Liver (tissue), 9 donors: ENCODE results near the gene ZNF655. TPM values are rescaled to one million over a fixed set of nuclear protein-coding genes. Genes with fewer than 3 reads are reported as not detected.
"Not testable (repeated sequence)": the region's sequence is repeated elsewhere in the genome, so short reads cannot be mapped to it uniquely, and the experiment has no call there.

Experiments used
- DNase-seq: peaks from one replicate; pipeline ENCODE4 v3.0.0-alpha.2; 2017; ENCODE audit warnings: low spot score
- H3K27ac ChIP-seq, 2 donors: one replicate each; pipeline ENCODE4 v1.7.0; 2013; ENCODE audit warnings: inconsistent platforms in 2 of 2, low read length in 2 of 2, control low read depth in 1 of 2, low read depth in 1 of 2, mild to moderate bottlenecking in 1 of 2
- H3K27me3 ChIP-seq, 4 donors: one replicate each; pipeline versions ENCODE4 v1.6.1 to v1.7.0; 2013; ENCODE audit warnings: low read length in 3 of 4, inconsistent platforms in 1 of 4, mild to moderate bottlenecking in 1 of 4, moderate library complexity in 1 of 4; ENCODE audit not compliant: control insufficient read depth in 4 of 4, insufficient read depth in 4 of 4
- H3K36me3 ChIP-seq, 4 donors: one replicate each; pipeline versions ENCODE4 v1.6.1 to v1.7.0; 2013; ENCODE audit warnings: low read length in 3 of 4, mild to moderate bottlenecking in 3 of 4, low read depth in 1 of 4, moderate library complexity in 1 of 4; ENCODE audit not compliant: control insufficient read depth in 4 of 4, insufficient read depth in 3 of 4
- H3K4me1 ChIP-seq, 4 donors: one replicate each; pipeline versions ENCODE4 v1.6.1 to v1.7.0; 2013; ENCODE audit warnings: low read length in 3 of 4, mild to moderate bottlenecking in 3 of 4, moderate library complexity in 1 of 4; ENCODE audit not compliant: control insufficient read depth in 4 of 4, insufficient read depth in 4 of 4
- H3K4me3 ChIP-seq, 3 donors: one replicate each; pipeline versions ENCODE4 v1.6.1 to v1.7.0; 2013; ENCODE audit warnings: low read length in 3 of 3, control low read depth in 1 of 3, low read depth in 1 of 3, mild to moderate bottlenecking in 1 of 3
- H3K9ac ChIP-seq, 2 donors: one replicate each; pipeline ENCODE4 v1.7.0; 2013; ENCODE audit warnings: low read length in 2 of 2, mild to moderate bottlenecking in 2 of 2, moderate library complexity in 2 of 2, control low read depth in 1 of 2, low read depth in 1 of 2
- H3K9me3 ChIP-seq, 4 donors: one replicate each; pipeline versions ENCODE4 v1.6.1 to v1.7.0; 2013; ENCODE audit warnings: low read length in 3 of 4; ENCODE audit not compliant: control insufficient read depth in 4 of 4
- FOXA1 ChIP-seq: IDR thresholded peaks from 2 replicates; pipeline ENCODE4 v1.6.1; 2016; ENCODE audit warnings: antibody characterized with exemption
- GABPA ChIP-seq, 2 donors: IDR thresholded peaks in 1 of 2; conservative IDR thresholded peaks in 1 of 2; 2 replicates each; pipeline ENCODE4 v1.6.1; 2016; ENCODE audit warnings: antibody characterized with exemption in 2 of 2, mild to moderate bottlenecking in 1 of 2, moderate library complexity in 1 of 2
- HNF4A ChIP-seq, 2 donors: conservative IDR thresholded peaks; 2 replicates each; pipeline ENCODE4 v1.6.1; 2016; ENCODE audit warnings: antibody characterized with exemption in 2 of 2, mild to moderate bottlenecking in 2 of 2
- RAD21 ChIP-seq, 2 donors: IDR thresholded peaks; 2 replicates each; pipeline ENCODE4 v1.6.1; 2016; ENCODE audit warnings: antibody characterized with exemption in 2 of 2, mild to moderate bottlenecking in 2 of 2
- YY1 ChIP-seq: IDR thresholded peaks from 2 replicates; pipeline ENCODE4 v1.6.1; 2016; ENCODE audit warnings: antibody characterized with exemption, mild to moderate bottlenecking
- WGBS: extraction: QIAGEN DNeasy Blood & Tissue Kit; methylation state at CpG from one replicate; pipeline ENCODE4 v1.1.7; 2013; 5-methylcytosine and 5-hydroxymethylcytosine counted together
- polyA plus RNA-seq, 2 donors: library from polyadenylated mRNA; stranded (reverse) in 1 of 2; unstranded in 1 of 2; fragments of 200-250 nt in 1 of 2; fragments of >200 nt in 1 of 2; fragmentation: Nextera tagmentation in 1 of 2; extraction: Ambion mirVana in 1 of 2; gene quantifications; one replicate each; pipeline versions ENCODE4 v1.2.1 to v1.2.3, GENCODE V29; 2013 to 2015
- total RNA-seq, 2 donors: library from RNA; depleted of rRNA; stranded (reverse); fragments of >200 nt; gene quantifications; one replicate each; pipeline ENCODE4 v1.2.3, GENCODE V29; 2014
- TF ChIP-seq, protein P1 (sequence below): IDR thresholded peaks from 2 replicates; pipeline ENCODE4 v1.6.1; 2016; ENCODE audit warnings: antibody characterized with exemption, mild to moderate bottlenecking
- TF ChIP-seq, protein P2 (sequence below): IDR thresholded peaks from 2 replicates; pipeline ENCODE4 v1.6.1; 2016; ENCODE audit warnings: antibody characterized with exemption
- TF ChIP-seq, protein P3 (sequence below): IDR thresholded peaks from 2 replicates; pipeline ENCODE4 v1.6.1; 2016; ENCODE audit warnings: antibody characterized with exemption
- donor health status: healthy.
- donor health status: healthy.
- donor health status: healthy.
- donor health status: healthy.
- donor health status: healthy.

ZNF655 gene
- total and polyA plus RNA-seq, 4 donors = 15.9 to 59.7 (median 32.4) TPM

DNA sequence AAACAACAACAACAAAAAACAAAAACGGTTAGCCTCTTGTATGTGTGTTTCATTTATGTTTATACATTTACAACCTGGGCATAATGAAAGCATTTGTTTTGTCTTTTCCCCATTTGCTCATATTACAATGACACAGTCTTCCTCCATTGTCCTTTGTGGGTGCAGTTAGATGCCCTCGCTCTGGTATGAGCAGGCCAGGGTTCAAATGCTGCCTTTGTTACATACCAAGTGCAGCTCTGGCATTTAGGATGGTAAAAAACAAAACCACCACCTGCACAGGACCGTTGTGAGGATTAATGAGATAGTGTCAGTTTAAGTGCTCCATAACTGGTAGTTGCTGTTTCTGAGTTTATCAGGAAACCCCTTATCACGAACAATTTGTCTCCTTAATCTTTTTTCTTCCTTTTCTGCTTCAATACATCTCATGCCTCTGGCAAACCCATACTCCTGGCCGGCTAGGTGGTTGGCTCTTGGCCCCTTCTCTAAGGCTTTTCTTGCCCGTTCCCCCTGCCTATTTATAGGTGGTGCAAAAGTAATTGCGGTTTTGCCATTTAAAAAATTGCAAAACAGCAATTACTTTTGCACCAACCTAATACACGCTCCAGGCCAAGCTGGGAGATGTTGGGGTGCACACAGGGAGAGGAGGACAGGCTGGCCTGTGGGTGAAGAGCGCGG is 21.0 kb downstream of the ZNF655 start:
- Histone ChIP-seq H3K27ac (no peak overlapping the region), H3K9ac (no peak overlapping the region), H3K4me1 (peaks cover 0 to 12% (median 6%) of the 10 kb centered on the region in 4 donors), H3K9me3 (no peaks in the 10 kb centered on the region), H3K27me3 (no peaks in the 10 kb centered on the region), H3K36me3 (no peaks in the 10 kb centered on the region), H3K4me3 (peak overlapping the region in 1 of 3 donors; percentile 44)
- DNase-seq = no peak
- WGBS = 63% methylated on average over 10 of the region's 10 CpGs
- TF ChIP-seq FOXA1 = no peak
- TF ChIP-seq, protein P1, sequence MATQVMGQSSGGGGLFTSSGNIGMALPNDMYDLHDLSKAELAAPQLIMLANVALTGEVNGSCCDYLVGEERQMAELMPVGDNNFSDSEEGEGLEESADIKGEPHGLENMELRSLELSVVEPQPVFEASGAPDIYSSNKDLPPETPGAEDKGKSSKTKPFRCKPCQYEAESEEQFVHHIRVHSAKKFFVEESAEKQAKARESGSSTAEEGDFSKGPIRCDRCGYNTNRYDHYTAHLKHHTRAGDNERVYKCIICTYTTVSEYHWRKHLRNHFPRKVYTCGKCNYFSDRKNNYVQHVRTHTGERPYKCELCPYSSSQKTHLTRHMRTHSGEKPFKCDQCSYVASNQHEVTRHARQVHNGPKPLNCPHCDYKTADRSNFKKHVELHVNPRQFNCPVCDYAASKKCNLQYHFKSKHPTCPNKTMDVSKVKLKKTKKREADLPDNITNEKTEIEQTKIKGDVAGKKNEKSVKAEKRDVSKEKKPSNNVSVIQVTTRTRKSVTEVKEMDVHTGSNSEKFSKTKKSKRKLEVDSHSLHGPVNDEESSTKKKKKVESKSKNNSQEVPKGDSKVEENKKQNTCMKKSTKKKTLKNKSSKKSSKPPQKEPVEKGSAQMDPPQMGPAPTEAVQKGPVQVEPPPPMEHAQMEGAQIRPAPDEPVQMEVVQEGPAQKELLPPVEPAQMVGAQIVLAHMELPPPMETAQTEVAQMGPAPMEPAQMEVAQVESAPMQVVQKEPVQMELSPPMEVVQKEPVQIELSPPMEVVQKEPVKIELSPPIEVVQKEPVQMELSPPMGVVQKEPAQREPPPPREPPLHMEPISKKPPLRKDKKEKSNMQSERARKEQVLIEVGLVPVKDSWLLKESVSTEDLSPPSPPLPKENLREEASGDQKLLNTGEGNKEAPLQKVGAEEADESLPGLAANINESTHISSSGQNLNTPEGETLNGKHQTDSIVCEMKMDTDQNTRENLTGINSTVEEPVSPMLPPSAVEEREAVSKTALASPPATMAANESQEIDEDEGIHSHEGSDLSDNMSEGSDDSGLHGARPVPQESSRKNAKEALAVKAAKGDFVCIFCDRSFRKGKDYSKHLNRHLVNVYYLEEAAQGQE = no peak
- TF ChIP-seq, protein P2, sequence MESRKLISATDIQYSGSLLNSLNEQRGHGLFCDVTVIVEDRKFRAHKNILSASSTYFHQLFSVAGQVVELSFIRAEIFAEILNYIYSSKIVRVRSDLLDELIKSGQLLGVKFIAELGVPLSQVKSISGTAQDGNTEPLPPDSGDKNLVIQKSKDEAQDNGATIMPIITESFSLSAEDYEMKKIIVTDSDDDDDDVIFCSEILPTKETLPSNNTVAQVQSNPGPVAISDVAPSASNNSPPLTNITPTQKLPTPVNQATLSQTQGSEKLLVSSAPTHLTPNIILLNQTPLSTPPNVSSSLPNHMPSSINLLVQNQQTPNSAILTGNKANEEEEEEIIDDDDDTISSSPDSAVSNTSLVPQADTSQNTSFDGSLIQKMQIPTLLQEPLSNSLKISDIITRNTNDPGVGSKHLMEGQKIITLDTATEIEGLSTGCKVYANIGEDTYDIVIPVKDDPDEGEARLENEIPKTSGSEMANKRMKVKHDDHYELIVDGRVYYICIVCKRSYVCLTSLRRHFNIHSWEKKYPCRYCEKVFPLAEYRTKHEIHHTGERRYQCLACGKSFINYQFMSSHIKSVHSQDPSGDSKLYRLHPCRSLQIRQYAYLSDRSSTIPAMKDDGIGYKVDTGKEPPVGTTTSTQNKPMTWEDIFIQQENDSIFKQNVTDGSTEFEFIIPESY = no peak
- TF ChIP-seq, protein P3, sequence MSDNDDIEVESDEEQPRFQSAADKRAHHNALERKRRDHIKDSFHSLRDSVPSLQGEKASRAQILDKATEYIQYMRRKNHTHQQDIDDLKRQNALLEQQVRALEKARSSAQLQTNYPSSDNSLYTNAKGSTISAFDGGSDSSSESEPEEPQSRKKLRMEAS = no peak
- TF ChIP-seq GABPA (IDR thresholded peaks at IDR 0.05 in 1 of 2, conservative IDR thresholded peaks at IDR 0.05 in 1 of 2) = no peak
- no peak for TF ChIP-seq YY1
- no peak for TF ChIP-seq HNF4A (conservative IDR thresholded peaks at IDR 0.05)

DNA sequence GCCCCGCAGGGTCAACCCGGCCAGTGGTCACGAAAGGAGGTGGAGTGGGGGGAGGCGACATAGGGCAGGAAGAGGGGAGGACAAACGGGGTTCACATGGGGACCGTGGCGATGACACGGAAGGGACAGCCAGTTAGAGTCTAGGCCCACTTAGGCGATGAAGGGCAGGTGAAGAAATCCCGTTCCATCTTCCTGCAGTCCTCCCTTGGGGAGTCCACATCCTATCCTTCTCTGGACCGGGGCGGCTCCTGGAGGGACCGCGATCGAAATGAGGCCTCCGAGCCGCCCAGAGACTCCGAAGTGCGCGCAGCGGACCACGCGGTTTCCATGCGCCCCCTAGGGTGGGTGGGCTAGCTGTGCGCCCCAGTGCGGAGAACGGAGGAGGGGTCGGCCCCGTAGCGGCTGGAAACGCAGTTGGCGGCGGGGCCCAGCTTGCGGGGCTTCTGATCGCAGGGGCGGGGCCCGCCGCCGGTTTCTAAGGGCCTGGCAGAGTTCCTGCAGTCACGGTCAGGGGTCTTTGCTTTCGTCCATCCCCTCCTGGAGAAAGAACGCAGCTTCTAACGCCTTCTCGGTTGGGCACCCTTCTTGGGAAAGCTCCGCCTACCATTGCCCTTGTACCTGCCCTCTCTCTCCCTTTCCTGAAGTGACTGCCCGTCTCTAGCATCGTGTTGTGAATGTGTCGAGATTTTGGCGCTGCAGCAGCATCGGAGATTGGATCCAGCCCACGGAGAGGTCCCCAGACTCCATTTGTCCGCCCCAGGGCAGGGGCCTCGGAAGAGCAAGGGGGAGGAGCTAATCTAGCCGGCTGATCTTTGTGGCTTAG is 21.7 kb downstream of the ZNF655 start:
- DNase-seq = no peak
- no peak overlapping the region for H3K9ac ChIP-seq
- H3K27me3 ChIP-seq = no peaks in the 10 kb centered on the region
- no peaks in the 10 kb centered on the region for H3K36me3 ChIP-seq
- peak overlapping the region; percentile 2 to 44 (median 32) for H3K4me3 ChIP-seq
- H3K9me3 ChIP-seq = no peaks in the 10 kb centered on the region
- 6% methylated on average over 54 of the region's 54 CpGs for WGBS
- H3K4me1 ChIP-seq = peaks cover 0 to 12% (median 6%) of the 10 kb centered on the region in 4 donors
- H3K27ac ChIP-seq = no peak overlapping the region
- TF ChIP-seq RAD21 (IDR thresholded peaks at IDR 0.05) = peak; percentile 8 to 44
- TF ChIP-seq, protein P3 = no peak
- TF ChIP-seq FOXA1 = no peak

DNA sequence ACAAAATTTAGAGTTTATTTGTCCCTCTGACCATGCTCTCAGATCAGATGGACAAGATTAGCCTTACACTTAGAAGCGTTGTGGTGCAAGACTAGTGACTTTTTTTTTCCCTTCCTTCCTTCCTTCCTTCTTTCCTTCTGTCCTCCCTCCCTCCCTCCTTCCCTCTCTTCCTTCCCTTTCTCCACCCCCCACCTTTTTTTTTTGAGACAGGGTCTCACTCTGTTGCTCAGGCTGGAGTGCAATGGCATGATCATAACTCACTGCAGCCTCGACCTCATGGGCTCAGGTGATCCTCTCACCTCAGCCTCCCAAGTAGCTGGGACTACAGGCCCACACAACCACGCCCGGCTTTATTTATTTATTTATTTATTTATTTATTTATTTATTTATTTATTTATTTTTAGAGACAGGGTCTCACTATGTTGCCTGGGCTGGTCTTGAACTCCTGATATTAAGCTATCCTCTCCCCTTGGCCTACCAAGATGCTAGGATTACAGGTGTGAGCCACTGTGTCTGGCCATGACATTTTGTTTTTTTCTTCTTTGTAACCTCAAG is 22.4 kb downstream of the ZNF655 start:
- DNase-seq, H3K9ac ChIP-seq, H3K27ac ChIP-seq, H3K36me3 ChIP-seq, H3K27me3 ChIP-seq, H3K9me3 ChIP-seq: not testable (repeated sequence)
- H3K4me1 ChIP-seq = peaks cover 0 to 12% (median 6%) of the 10 kb centered on the region in 4 donors
- H3K4me3 ChIP-seq = peak overlapping the region in 2 of 3 donors; percentile 2 to 44
- WGBS = 60% methylated on average over 4 of the region's 4 CpGs
